ENCODE results near the gene ZNF441. TPM values are rescaled to one million over a fixed set of nuclear protein-coding genes. Genes with fewer than 3 reads are reported as not detected.

The ZNF441 gene
- total RNA-seq: 1 to 10 TPM; 2.2 to 4.4 TPM
- polyA plus RNA-seq (2013, experiment 1 of 2): 6.1 TPM
- polyA plus RNA-seq (2013, experiment 2 of 2): 5.3 TPM
- long read RNA-seq, experiment 1: 0 reads
- long read RNA-seq, experiment 2, full-length matches to known transcripts: 4 of 4 reads
- long read RNA-seq, experiment 2, partial matches to known transcripts: 0 of 4 reads
- long read RNA-seq, experiment 2, other reads (novel, unspliced or antisense): 0 of 4 reads
- long read RNA-seq, experiment 3, full-length matches to known transcripts: 18 of 19 reads
- long read RNA-seq, experiment 3, partial matches to known transcripts: 0 of 19 reads
- long read RNA-seq, experiment 3, other reads (novel, unspliced or antisense): 1 of 19 reads
- long read RNA-seq, experiment 4, full-length matches to known transcripts: 1 of 1 reads
- long read RNA-seq, experiment 4, partial matches to known transcripts: 0 of 1 reads
- long read RNA-seq, experiment 4, other reads (novel, unspliced or antisense): 0 of 1 reads

DNA sequence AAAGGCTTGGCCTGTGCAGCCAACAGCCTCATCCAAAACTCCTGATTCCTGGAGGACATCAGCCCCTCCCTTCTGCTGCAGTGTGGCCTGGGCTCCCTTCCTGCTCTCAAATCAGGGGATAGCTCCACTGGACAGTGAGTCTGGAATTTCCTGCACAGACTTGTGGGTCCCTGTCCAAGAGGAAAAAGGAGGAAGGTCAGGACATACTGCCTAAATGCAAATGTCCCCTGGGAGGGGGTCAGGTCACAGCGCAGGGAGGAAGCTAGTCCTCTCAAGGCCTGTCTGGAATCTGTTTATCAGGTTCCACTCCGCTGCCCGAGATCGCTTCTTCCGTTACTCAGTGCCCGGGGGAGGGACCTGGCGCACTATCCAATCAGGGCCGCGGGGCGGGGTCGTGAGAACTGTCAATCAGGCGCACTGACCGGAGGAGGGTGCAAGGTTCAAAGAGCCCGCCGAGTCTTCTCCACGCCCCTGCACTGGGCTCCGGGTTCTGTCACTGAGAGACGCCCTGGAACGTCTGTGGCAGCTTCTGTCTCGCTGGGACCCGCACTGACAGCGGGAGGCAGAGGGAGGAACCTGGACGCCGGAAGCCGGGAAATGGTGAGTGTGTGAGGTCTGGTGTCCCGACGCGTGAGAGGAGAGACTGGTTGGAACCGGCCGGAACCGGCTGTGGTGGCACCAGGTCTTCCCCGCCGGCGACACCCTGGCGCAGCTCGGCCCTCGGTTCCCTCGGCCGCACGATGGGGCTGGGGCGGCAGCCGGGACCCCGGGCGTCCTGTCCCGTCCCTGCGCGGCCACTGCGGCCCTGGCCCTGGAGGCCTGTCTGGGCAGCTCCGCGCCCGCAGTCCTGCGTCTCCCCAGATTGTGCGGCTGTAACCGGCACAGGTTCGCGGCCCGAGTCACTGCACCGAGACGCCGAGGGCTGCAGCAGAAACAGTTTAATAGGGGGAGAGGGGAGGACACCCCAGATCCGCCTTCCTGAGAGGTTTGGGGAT lies at the start of gene ZNF441:
TSS of gene ZNF441 (plus strand) at position 404 of the 995 bp plus-strand sequence. CDS start at position 598, 194 bp downstream.
- Histone ChIP-seq H3K36me3 (ENCODE audit: control insufficient read depth, insufficient read depth, low read length) (no peaks in the 10 kb centered on the region), H3K27me3 (ENCODE audit: control insufficient read depth, insufficient read depth, low read length, poor library complexity, severe bottlenecking) (peaks cover 31% of the 10 kb centered on the region), H3K4me1 (ENCODE audit: control insufficient read depth, insufficient read depth, low read length) (no peaks in the 10 kb centered on the region), H3K4me3 (ENCODE audit: low read length) (peak within 1 kb of the TSS; percentile 86), H3K27ac (ENCODE audit: low read depth, low read length) (peak within 1 kb of the TSS; percentile 68), H3K9me3 (ENCODE audit: control insufficient read depth, low read length) (peaks cover 25% of the 10 kb centered on the region), H3K9ac (ENCODE audit: extremely low read depth, low read length, poor library complexity, severe bottlenecking) (peak within 1 kb of the TSS; percentile 83)
- whole genome bisulfite sequencing, 2 experiments (ENCODE audit: insufficient coverage in 1 of 2, insufficient read length in 1 of 2): 1 to 2% methylated on average over 16 to 61 of the region's 61 CpGs
- DNase-seq: peak; percentile 98
- H3K27ac Mint-ChIP-seq: peak within 1 kb of the TSS; percentile 92
- peaks cover 2% of the 10 kb centered on the region for H3K36me3 Mint-ChIP-seq (ENCODE audit: low read depth)
- no peaks in the 10 kb centered on the region for H3K4me1 Mint-ChIP-seq
- peak within 1 kb of the TSS; percentile 81 for H3K4me3 Mint-ChIP-seq
- H3K9me3 Mint-ChIP-seq: peaks cover 66% of the 10 kb centered on the region
- TF ChIP-seq, protein P1, sequence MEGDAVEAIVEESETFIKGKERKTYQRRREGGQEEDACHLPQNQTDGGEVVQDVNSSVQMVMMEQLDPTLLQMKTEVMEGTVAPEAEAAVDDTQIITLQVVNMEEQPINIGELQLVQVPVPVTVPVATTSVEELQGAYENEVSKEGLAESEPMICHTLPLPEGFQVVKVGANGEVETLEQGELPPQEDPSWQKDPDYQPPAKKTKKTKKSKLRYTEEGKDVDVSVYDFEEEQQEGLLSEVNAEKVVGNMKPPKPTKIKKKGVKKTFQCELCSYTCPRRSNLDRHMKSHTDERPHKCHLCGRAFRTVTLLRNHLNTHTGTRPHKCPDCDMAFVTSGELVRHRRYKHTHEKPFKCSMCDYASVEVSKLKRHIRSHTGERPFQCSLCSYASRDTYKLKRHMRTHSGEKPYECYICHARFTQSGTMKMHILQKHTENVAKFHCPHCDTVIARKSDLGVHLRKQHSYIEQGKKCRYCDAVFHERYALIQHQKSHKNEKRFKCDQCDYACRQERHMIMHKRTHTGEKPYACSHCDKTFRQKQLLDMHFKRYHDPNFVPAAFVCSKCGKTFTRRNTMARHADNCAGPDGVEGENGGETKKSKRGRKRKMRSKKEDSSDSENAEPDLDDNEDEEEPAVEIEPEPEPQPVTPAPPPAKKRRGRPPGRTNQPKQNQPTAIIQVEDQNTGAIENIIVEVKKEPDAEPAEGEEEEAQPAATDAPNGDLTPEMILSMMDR (conservative IDR thresholded peaks at IDR 0.05): no peak
- H3K27me3 Mint-ChIP-seq (ENCODE audit: insufficient read depth): peaks cover 61% of the 10 kb centered on the region

DNA sequence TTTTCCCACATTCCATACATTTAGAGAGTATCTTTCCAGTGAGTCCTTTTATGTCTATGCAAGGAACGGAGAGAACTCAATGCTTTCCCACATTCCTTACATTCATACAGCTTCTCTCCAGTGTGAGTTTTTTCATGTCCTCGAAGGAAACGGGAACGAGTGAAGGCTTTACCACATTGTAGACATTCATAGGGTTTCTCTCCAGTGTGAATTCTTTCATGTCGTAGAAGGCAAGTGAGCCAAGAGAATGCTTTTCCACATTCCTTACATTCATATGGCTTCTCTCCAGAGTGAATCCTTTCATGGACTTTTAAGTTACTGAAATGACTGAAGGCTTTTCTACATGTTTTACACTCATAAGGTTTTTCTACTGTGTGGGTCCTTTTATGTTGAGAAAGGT lies 45.1 kb upstream of the ZNF441 start:
- TF ChIP-seq, protein P1 (conservative IDR thresholded peaks at IDR 0.05): no peak
- Histone ChIP-seq H3K27ac (ENCODE audit: low read depth, low read length) (no peak overlapping the region), H3K4me1 (ENCODE audit: control insufficient read depth, insufficient read depth, low read length) (no peaks in the 10 kb centered on the region), H3K9ac (ENCODE audit: extremely low read depth, low read length, poor library complexity, severe bottlenecking) (no peak overlapping the region), H3K4me3 (ENCODE audit: low read length) (peak overlapping the region; percentile 34), H3K36me3 (ENCODE audit: control insufficient read depth, insufficient read depth, low read length) (peaks cover 69% of the 10 kb centered on the region), H3K9me3 (ENCODE audit: control insufficient read depth, low read length) (peaks cover 51% of the 10 kb centered on the region), H3K27me3 (ENCODE audit: control insufficient read depth, insufficient read depth, low read length, poor library complexity, severe bottlenecking) (no peaks in the 10 kb centered on the region)
- Mint-ChIP-seq H3K4me1 (no peaks in the 10 kb centered on the region), H3K4me3 (no peak overlapping the region), H3K27ac (no peak overlapping the region), H3K36me3 (ENCODE audit: low read depth) (peaks cover 75% of the 10 kb centered on the region), H3K9me3 (peaks cover 83% of the 10 kb centered on the region), H3K27me3 (ENCODE audit: insufficient read depth) (no peaks in the 10 kb centered on the region)
- 82 to 93% methylated on average over 5 of the region's 5 CpGs for WGBS, 2 experiments (ENCODE audit: insufficient coverage in 1 of 2, insufficient read length in 1 of 2)
- DNase-seq: no peak

DNA sequence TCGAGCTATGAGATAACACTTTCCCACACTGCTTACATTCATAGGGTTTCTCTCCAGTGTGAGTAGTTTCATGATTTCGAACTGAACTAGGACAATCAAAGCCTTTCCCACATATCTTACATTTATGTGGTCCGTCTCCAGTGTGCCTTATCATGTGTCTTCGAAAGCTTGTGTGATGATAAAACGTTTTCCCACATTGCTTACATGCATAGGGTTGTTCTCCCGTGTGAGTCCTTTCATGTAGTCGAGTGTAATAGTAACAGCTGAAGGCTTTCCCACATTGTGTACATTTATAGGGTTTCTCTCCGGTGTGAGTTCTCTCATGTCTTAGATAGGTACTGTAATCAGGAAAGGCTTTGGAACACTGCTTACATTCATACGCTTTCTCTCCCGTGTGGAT lies 44.4 kb upstream of the ZNF441 start:
- peaks cover 82% of the 10 kb centered on the region for H3K9me3 Mint-ChIP-seq
- peaks cover 71% of the 10 kb centered on the region for H3K36me3 ChIP-seq (ENCODE audit: control insufficient read depth, insufficient read depth, low read length)
- H3K27me3 Mint-ChIP-seq (ENCODE audit: insufficient read depth): no peaks in the 10 kb centered on the region
- peak overlapping the region; percentile 34 for H3K4me3 ChIP-seq (ENCODE audit: low read length)
- H3K4me3 Mint-ChIP-seq: no peak overlapping the region
- 95 to 96% methylated on average over 9 to 10 of the region's 10 CpGs for WGBS, 2 experiments (ENCODE audit: insufficient coverage in 1 of 2, insufficient read length in 1 of 2)
- DNase-seq: no peak
- peaks cover 80% of the 10 kb centered on the region for H3K36me3 Mint-ChIP-seq (ENCODE audit: low read depth)
- H3K27ac ChIP-seq (ENCODE audit: low read depth, low read length): no peak overlapping the region
- no peaks in the 10 kb centered on the region for H3K4me1 Mint-ChIP-seq
- H3K27me3 ChIP-seq (ENCODE audit: control insufficient read depth, insufficient read depth, low read length, poor library complexity, severe bottlenecking): no peaks in the 10 kb centered on the region
- TF ChIP-seq, protein P1 (conservative IDR thresholded peaks at IDR 0.05): no peak
- no peak overlapping the region for H3K9ac ChIP-seq (ENCODE audit: extremely low read depth, low read length, poor library complexity, severe bottlenecking)
- H3K9me3 ChIP-seq (ENCODE audit: control insufficient read depth, low read length): peaks cover 51% of the 10 kb centered on the region
- H3K27ac Mint-ChIP-seq: no peak overlapping the region
- no peaks in the 10 kb centered on the region for H3K4me1 ChIP-seq (ENCODE audit: control insufficient read depth, insufficient read depth, low read length)

All from endodermal cell (in vitro differentiated cells).